SKM-1 treated with dmso at 0.1 percent for 144 hours (cell line): ENCODE data around the gene PPIL4.

ENCODE experiments used
- DNase-seq: peaks from one replicate; lab custom pipeline; 2025; ENCODE audit not compliant: unreplicated experiment; lab: John Stamatoyannopoulos, UW

PPIL4 gene

GRCh38 chr6:149484733-149485700 is 60.8 kb downstream of the PPIL4 start, which contains the start of gene ZC3H12D:
Gene ZC3H12D, minus strand, starts transcription at chr6:149485014. Its CDS starts 10,471 bp downstream, at chr6:149474543.
- DNase-seq = no peak

DNA sequence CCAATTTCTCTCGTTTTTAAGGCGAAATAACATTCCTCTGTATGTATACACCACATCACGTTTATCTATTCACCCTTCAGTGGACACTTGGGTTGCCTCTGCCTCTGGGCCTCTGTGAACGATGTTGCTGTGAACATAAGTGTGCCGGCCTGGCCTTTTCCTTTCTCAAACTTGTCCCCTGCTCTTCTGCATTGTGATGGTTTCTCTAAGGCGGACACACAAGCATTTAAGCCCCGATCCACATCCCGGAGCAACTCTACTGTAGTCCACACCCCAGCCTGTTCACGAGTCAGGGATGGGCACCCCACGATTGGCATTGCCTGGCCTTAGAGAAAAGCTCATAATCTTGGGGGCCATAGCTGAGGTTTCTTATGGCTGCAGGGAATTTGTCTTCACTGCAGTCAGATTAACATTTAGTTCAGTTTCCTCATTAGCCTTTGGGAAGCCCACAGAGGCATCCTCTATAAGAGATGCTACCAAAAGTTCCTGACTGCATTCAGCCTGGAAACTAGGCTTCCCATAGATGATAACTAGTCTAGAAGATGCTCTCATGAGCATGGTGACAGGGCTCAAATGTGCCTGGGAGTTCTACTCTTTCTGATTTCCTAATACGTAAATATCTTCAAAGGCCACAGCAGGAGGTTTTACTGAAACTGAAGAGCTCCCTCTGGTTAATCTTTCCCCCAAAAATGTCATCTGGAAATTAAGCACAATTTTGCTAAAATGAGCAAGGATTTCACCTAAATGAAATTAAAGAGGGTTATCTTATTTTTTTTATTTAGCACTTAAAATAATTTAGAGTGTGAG is 61.8 kb downstream of the PPIL4 start:
- DNase-seq = no peak

- DNase-seq = peak; percentile 69
Observed at GRCh38 chr6:149483334-149483725, 62.5 kb downstream of the PPIL4 start.

GRCh38 chr6:149482545-149483333 is 63.1 kb downstream of the PPIL4 start:
- peak; percentile 74 for DNase-seq

GRCh38 chr6:149480502-149481280 is 65.2 kb downstream of the PPIL4 start:
- DNase-seq = no peak

- DNase-seq = no peak
Observed at GRCh38 chr6:149478631-149479314, 67.1 kb downstream of the PPIL4 start.

DNA sequence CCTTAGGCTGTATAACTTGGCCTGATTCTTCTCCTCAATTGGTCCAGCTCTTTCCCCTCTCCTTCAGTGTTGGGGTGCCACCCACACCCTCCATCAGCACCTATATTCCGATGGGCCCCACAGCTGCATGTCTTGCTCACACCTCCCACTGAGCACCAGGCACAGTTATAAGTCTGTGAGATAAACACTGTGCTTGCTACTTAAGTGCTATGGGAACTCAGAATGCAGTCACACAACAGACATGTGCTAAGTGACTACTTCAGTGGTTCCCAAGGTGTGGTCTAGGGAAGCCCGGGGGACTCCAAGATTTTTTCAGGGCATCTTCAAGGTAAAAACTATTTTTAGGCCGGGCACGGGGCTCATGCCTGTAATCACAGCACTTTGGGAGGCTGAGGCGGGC is 68.3 kb downstream of the PPIL4 start:
- DNase-seq = no peak

GRCh38 chr6:149476789-149477455 is 68.9 kb downstream of the PPIL4 start:
- DNase-seq = no peak

DNA sequence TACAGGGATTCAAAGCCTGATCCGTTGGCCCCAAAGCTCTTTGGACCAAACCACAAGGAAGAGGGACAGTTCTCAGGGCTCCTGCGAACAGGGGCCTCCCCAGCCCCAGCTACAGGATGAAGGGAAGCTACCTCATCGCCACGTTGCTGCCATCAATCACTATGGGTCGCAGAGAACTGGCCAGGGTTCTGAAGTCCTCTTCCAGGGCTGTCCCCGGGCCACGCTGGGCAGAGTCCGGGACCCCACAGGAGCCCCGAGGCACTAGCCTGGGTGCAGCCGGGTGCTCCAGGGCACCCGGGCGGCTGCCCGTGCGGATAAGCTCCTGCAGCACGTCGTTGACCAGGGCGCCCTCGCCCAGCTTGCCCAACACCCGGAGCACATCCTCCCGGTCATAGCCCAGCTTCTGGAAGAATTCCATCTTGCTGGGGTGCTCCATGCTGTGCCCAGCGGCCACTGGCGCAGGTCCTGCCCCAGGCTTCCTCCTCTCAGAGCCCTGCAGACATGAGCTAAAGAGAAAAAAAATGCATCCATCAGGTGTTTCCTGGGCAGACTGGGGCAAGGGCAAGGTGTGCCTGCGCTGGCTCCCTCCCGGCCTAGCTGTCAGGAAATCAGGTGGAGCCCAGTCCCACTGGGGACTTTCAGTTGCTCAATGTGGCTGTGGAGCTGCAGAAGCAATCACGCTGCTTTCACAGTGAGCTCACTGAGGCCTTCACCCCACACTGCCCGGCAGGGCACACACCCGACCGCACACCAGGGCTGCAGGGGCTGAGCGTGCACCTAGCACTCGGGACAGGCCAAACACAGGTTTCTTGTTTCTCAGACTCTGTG is 71.5 kb downstream of the PPIL4 start:
- no peak for DNase-seq

- no peak for DNase-seq
Observed at GRCh38 chr6:149473080-149474052, 72.5 kb downstream of the PPIL4 start.

DNA sequence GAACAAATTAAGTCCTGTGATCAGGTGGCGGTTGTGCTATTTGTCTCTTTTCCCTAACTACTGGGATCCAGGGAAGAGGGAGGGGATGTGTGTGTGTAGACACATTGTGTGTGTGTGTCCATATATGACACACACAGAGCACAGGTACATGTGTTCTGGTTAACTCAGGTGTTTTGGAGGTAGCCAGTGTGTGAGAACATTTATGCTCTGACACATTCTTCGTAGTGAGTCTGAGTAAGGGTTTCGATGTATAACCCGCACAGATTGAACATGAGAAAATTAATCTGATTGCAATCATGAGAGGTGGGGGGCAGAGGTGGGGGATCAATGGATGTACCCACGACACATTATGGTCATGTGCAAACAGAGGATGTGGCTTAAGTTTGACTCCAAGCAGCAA is 73.6 kb downstream of the PPIL4 start:
- no peak for DNase-seq

GRCh38 chr6:149471801-149472200 is 74.0 kb downstream of the PPIL4 start:
- DNase-seq = no peak

DNA sequence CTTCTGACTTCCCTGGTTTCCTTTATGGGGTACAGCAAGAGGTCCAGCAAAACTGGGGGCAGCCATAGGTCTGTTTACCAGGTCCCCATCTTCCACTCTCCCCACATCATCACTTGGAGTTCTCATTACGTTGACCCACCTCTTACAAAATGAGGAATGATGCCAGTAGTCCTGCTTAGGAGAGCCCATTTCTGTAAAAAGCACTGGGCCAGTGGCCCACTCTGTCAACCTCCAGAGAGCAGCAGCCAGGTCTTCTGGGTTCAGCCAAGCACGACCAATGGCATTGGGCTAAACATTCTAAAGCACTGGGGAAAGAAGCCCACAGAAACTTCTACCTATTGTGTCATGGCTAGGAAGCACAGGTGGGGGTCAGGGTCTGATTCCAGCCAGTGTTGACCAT is 74.9 kb downstream of the PPIL4 start:
- DNase-seq = no peak

DNA sequence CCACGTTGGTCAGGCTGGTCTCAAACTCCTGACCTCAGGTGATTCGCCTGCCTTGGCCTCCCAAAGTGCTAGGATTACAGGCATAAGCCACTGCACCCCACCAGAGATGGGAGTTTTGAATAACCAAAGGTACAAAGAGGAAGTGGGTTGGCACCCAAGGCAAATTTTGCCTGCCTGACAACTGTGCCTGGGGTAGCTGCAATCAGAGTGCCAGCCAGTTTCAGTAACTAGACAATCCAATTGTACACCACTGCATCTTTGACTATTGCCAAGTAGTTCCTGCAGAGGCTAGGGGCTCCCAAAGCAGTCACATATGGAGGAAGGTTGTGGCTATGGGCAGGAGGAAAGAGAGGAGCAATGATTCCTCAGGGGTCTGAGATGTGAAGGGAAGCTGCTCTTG is 77.7 kb downstream of the PPIL4 start:
- no peak for DNase-seq

GRCh38 chr6:149467265-149467664 is 78.6 kb downstream of the PPIL4 start:
- no peak for DNase-seq

- DNase-seq = no peak
Observed at GRCh38 chr6:149464411-149464810, 81.4 kb downstream of the PPIL4 start.

- no peak for DNase-seq
Observed at GRCh38 chr6:149463781-149464180, 82.1 kb downstream of the PPIL4 start.
